Eye (tissue), 1 donor: ENCODE data around the gene KPTN.
A peak's percentile ranks its signal among the peaks of the same experiment; 100 is the strongest.

ENCODE experiments used
- DNase-seq: peaks from one replicate; pipeline ENCODE4 v3.0.0-alpha.2; 2015

Gene KPTN

GRCh38 chr19:47464675-47465419 is 19.2 kb downstream of the KPTN start:
- DNase-seq = no peak

- no peak for DNase-seq
These were observed 22.1 kb downstream of the KPTN start for GRCh38 chr19:47461876-47462275.

- DNase-seq = no peak
These were observed 24.5 kb downstream of the KPTN start for GRCh38 chr19:47459477-47459876.

- DNase-seq = no peak
These were observed 25.3 kb downstream of the KPTN start for GRCh38 chr19:47458672-47459071.

GRCh38 chr19:47456721-47457474 is 27.1 kb downstream of the KPTN start:
- no peak for DNase-seq

- no peak for DNase-seq
These were observed 33.5 kb downstream of the KPTN start for GRCh38 chr19:47450478-47450877.

GRCh38 chr19:47448360-47448727 is 35.7 kb downstream of the KPTN start:
- DNase-seq = no peak

GRCh38 chr19:47447470-47448359 is 36.3 kb downstream of the KPTN start:
- peak; percentile 82 for DNase-seq

GRCh38 chr19:47446534-47447469 is 37.2 kb downstream of the KPTN start:
- DNase-seq = peak; percentile 38

GRCh38 chr19:47445937-47446402 is 38.0 kb downstream of the KPTN start:
- DNase-seq = peak; percentile 55

- no peak for DNase-seq
These were observed 38.5 kb downstream of the KPTN start for GRCh38 chr19:47445527-47445926.

- DNase-seq = peak; percentile 70
These were observed 39.6 kb downstream of the KPTN start for GRCh38 chr19:47444388-47444821.

GRCh38 chr19:47443331-47443730 is 40.7 kb downstream of the KPTN start:
- DNase-seq = no peak

- DNase-seq = no peak
These were observed 45.2 kb downstream of the KPTN start for GRCh38 chr19:47438793-47439220.

- no peak for DNase-seq
These were observed 46.5 kb downstream of the KPTN start for GRCh38 chr19:47437500-47437899.

GRCh38 chr19:47436712-47437401 is 47.2 kb downstream of the KPTN start:
- peak; percentile 93 for DNase-seq

- DNase-seq = no peak
These were observed 48.1 kb downstream of the KPTN start for GRCh38 chr19:47435883-47436417.

- DNase-seq = no peak
These were observed 48.8 kb downstream of the KPTN start for GRCh38 chr19:47435196-47435595.

- DNase-seq = no peak
These were observed 49.9 kb downstream of the KPTN start for GRCh38 chr19:47434088-47434487.

GRCh38 chr19:47433121-47433520 is 50.9 kb downstream of the KPTN start:
- no peak for DNase-seq

- DNase-seq = no peak
These were observed 51.5 kb downstream of the KPTN start for GRCh38 chr19:47432499-47432898.
